ENCODE measurements around the gene LIPG.

DNA sequence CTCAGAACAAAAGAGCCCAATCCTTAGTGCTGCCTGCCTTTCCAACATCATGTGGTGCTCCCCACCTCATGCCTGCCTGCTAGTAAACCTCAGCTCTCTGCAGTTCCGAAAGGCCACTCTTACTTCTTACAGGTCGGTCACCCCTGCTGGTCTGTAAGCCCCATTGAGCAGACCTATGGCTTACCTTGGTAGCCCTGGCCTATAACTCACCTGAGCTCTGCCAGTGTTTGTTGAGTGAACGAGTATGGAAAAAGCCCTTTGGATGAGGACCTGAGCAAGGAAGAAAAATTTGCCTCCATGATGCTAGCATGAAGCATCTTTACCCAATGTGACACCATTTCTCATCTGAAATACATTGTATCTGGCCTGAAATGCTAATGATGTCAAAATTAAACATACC, 83.3 kb downstream of the LIPG start:
- TF ChIP-seq ZNF174 (tag by site-specific recombination; IDR thresholded peaks at IDR 0.05) (no peak), ZNF548 (tag by site-specific recombination; IDR thresholded peaks at IDR 0.05) (no peak), CTCF (tag by site-specific recombination; IDR thresholded peaks at IDR 0.05) (no peak), ZNF133 (tag by site-specific recombination; IDR thresholded peaks at IDR 0.05) (no peak)
- TF ChIP-seq, protein P1, sequence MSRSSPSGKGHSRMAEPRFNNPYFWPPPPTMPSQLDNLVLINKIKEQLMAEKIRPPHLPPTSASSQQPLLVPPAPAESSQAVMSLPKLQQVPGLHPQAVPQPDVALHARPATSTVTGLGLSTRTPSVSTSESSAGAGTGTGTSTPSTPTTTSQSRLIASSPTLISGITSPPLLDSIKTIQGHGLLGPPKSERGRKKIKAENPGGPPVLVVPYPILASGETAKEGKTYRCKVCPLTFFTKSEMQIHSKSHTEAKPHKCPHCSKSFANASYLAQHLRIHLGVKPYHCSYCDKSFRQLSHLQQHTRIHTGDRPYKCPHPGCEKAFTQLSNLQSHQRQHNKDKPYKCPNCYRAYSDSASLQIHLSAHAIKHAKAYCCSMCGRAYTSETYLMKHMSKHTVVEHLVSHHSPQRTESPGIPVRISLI (tag by site-specific recombination; IDR thresholded peaks at IDR 0.05): no peak
- TF ChIP-seq, protein P2, sequence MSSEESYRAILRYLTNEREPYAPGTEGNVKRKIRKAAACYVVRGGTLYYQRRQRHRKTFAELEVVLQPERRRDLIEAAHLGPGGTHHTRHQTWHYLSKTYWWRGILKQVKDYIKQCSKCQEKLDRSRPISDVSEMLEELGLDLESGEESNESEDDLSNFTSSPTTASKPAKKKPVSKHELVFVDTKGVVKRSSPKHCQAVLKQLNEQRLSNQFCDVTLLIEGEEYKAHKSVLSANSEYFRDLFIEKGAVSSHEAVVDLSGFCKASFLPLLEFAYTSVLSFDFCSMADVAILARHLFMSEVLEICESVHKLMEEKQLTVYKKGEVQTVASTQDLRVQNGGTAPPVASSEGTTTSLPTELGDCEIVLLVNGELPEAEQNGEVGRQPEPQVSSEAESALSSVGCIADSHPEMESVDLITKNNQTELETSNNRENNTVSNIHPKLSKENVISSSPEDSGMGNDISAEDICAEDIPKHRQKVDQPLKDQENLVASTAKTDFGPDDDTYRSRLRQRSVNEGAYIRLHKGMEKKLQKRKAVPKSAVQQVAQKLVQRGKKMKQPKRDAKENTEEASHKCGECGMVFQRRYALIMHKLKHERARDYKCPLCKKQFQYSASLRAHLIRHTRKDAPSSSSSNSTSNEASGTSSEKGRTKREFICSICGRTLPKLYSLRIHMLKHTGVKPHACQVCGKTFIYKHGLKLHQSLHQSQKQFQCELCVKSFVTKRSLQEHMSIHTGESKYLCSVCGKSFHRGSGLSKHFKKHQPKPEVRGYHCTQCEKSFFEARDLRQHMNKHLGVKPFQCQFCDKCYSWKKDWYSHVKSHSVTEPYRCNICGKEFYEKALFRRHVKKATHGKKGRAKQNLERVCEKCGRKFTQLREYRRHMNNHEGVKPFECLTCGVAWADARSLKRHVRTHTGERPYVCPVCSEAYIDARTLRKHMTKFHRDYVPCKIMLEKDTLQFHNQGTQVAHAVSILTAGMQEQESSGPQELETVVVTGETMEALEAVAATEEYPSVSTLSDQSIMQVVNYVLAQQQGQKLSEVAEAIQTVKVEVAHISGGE (tag by site-specific recombination; conservative IDR thresholded peaks at IDR 0.05; ENCODE audit: low read depth): no peak
- TF ChIP-seq, protein P3, sequence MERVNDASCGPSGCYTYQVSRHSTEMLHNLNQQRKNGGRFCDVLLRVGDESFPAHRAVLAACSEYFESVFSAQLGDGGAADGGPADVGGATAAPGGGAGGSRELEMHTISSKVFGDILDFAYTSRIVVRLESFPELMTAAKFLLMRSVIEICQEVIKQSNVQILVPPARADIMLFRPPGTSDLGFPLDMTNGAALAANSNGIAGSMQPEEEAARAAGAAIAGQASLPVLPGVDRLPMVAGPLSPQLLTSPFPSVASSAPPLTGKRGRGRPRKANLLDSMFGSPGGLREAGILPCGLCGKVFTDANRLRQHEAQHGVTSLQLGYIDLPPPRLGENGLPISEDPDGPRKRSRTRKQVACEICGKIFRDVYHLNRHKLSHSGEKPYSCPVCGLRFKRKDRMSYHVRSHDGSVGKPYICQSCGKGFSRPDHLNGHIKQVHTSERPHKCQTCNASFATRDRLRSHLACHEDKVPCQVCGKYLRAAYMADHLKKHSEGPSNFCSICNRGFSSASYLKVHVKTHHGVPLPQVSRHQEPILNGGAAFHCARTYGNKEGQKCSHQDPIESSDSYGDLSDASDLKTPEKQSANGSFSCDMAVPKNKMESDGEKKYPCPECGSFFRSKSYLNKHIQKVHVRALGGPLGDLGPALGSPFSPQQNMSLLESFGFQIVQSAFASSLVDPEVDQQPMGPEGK (tag by site-specific recombination; IDR thresholded peaks at IDR 0.05): no peak
